Hepatocyte (in vitro differentiated cells): Measurements from ENCODE around the gene GCNT4.

Experiments
- EZH2 ChIP-seq: fragments of 200-600 bp; sonication (generic); IDR thresholded peaks from 2 replicates; pipeline ENCODE4 v1.6.1; 2016; ENCODE audit warnings: antibody characterized with exemption, mild to moderate bottlenecking, borderline replicate concordance
- EZH2phosphoT487 ChIP-seq: fragments of 200-600 bp; sonication (generic); IDR thresholded peaks from one replicate; pipeline ENCODE4 v1.6.1; 2018; ENCODE audit warnings: antibody characterized with exemption, mild to moderate bottlenecking, low read depth, moderate library complexity; ENCODE audit not compliant: unreplicated experiment, severe bottlenecking
- TF ChIP-seq, protein P1 (sequence below): fragments of 200-600 bp; sonication (generic); IDR thresholded peaks from 2 replicates; pipeline ENCODE4 v1.5.1; 2016; ENCODE audit warnings: antibody characterized with exemption, mild to moderate bottlenecking; ENCODE audit not compliant: poor library complexity

GRCh38 chr5:75058986-75059535 lies 6.7 kb upstream of the GCNT4 start:
- TF ChIP-seq, protein P1, sequence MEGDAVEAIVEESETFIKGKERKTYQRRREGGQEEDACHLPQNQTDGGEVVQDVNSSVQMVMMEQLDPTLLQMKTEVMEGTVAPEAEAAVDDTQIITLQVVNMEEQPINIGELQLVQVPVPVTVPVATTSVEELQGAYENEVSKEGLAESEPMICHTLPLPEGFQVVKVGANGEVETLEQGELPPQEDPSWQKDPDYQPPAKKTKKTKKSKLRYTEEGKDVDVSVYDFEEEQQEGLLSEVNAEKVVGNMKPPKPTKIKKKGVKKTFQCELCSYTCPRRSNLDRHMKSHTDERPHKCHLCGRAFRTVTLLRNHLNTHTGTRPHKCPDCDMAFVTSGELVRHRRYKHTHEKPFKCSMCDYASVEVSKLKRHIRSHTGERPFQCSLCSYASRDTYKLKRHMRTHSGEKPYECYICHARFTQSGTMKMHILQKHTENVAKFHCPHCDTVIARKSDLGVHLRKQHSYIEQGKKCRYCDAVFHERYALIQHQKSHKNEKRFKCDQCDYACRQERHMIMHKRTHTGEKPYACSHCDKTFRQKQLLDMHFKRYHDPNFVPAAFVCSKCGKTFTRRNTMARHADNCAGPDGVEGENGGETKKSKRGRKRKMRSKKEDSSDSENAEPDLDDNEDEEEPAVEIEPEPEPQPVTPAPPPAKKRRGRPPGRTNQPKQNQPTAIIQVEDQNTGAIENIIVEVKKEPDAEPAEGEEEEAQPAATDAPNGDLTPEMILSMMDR = no peak
- no peak for TF ChIP-seq EZH2
- TF ChIP-seq EZH2phosphoT487 = no peak
